GM12878 (cell line): ENCODE measurements around the gene SDS. TPM values are rescaled to one million over a fixed set of nuclear protein-coding genes. Genes with fewer than 3 reads are reported as not detected.
"Not testable (repeated sequence)": the region's sequence is repeated elsewhere in the genome, so short reads cannot be mapped to it uniquely, and the experiment has no call there.

ENCODE experiments used
- ATAC-seq: fragments of 200-7000 bp; cut with Tn5 transposase; 3 replicates; pipeline ENCODE4 v1.9.1; 2020; ENCODE audit warnings: mild to moderate bottlenecking, moderate library complexity
- BruUV-seq: library from RNA; stranded (reverse); fragments of 400-500 nt; replicated peaks from 2 replicates; lab custom pipeline; 2021; lab: Mats Ljungman, UMichigan
- CTCF ChIA-PET: fragments of 300-600 bp; sonication (Branson Sonifier 250); formaldehyde crosslinking; extraction: SDS; loops from one replicate; lab custom pipeline; 2021; ENCODE audit warnings: inconsistent platforms; lab: Yijun Ruan, JAX
- POLR2A ChIA-PET: fragments of 350-600 bp; formaldehyde crosslinking; extraction: SDS; loops from one replicate; lab custom pipeline; 2021; ENCODE audit warnings: inconsistent platforms; lab: Charles Lee
- RAD21 ChIA-PET: fragments of 300-600 bp; sonication (Branson Sonifier 250); formaldehyde crosslinking; loops from one replicate; lab custom pipeline; 2023; ENCODE audit warnings: antibody characterized with exemption; ENCODE audit not compliant: unreplicated experiment; lab: Charles Lee
- SMC1A ChIA-PET: fragments of 300-600 bp; sonication (Branson Sonifier 250); formaldehyde crosslinking; loops from one replicate; lab custom pipeline; 2023; ENCODE audit not compliant: unreplicated experiment, uncharacterized antibody; lab: Charles Lee
- DNase-seq: peaks from one replicate; pipeline ENCODE4 v3.0.0-alpha.2; 2011; ENCODE audit warnings: low read depth, low spot score
- FAIRE-seq: peaks from 3 replicates; lab custom pipeline; 2011; peaks lifted over from hg19 to GRCh38; lab: Jason Lieb, UNC
- H2AFZ ChIP-seq: 2 replicates; pipeline ENCODE4 v1.6.0; 2011; ENCODE audit warnings: low read depth, low read length, control low read depth; ENCODE audit not compliant: control insufficient read depth
- H3K27ac ChIP-seq: 2 replicates; pipeline ENCODE4 v1.5.1; 2011; ENCODE audit warnings: control low read depth; ENCODE audit not compliant: control insufficient read depth, insufficient read depth
- H3K27me3 ChIP-seq, 2 experiments: replicated peaks in 1 of 2; 2 replicates each; pipeline versions ENCODE4 v1.6.0 to v1.6.1; 2011; ENCODE audit warnings: low read length in 1 of 2; ENCODE audit not compliant: control insufficient read depth in 2 of 2, insufficient read depth in 2 of 2
- H3K36me3 ChIP-seq, 2 experiments: 2 replicates each; pipeline ENCODE4 v1.5.1; 2011; ENCODE audit warnings: low read length in 1 of 2; ENCODE audit not compliant: control insufficient read depth in 2 of 2, insufficient read depth in 2 of 2
- H3K4me1 ChIP-seq: 2 replicates; pipeline ENCODE4 v1.6.1; 2011; ENCODE audit warnings: mild to moderate bottlenecking, low read length, moderate library complexity, mixed read lengths; ENCODE audit not compliant: control insufficient read depth, insufficient read depth
- H3K4me2 ChIP-seq: 2 replicates; pipeline ENCODE4 v1.6.0; 2011; ENCODE audit warnings: control low read depth; ENCODE audit not compliant: control insufficient read depth, insufficient read depth
- H3K4me3 ChIP-seq: fragments of 200-600 bp; sonication (generic); 2 replicates; pipeline ENCODE4 v1.5.1; 2016
- H3K79me2 ChIP-seq: 2 replicates; pipeline ENCODE4 v1.6.0; 2011; ENCODE audit warnings: low read length; ENCODE audit not compliant: control insufficient read depth, insufficient read depth
- H3K9ac ChIP-seq: 2 replicates; pipeline ENCODE4 v1.8.0; 2011; ENCODE audit warnings: low read length, control low read depth, mixed read lengths; ENCODE audit not compliant: control insufficient read depth, insufficient read depth
- H3K9me3 ChIP-seq: replicated peaks from 3 replicates; pipeline ENCODE4 v1.5.1; 2011; ENCODE audit warnings: mild to moderate bottlenecking, low read length; ENCODE audit not compliant: control insufficient read depth, insufficient read depth
- H4K20me1 ChIP-seq: 2 replicates; pipeline ENCODE4 v1.6.0; 2011; ENCODE audit not compliant: control insufficient read depth, insufficient read depth
- CHD4 ChIP-seq: fragments of 200-600 bp; sonication (generic); IDR thresholded peaks from 2 replicates; pipeline ENCODE4 v1.6.1; 2016; ENCODE audit warnings: mild to moderate bottlenecking
- KAT2A ChIP-seq: conservative IDR thresholded peaks from 2 replicates; pipeline ENCODE4 v1.6.1; 2011; ENCODE audit warnings: low read depth, low read length; ENCODE audit not compliant: control insufficient read depth
- NR2F1 ChIP-seq: fragments of 450-650 bp; conservative IDR thresholded peaks from 2 replicates; pipeline ENCODE4 v1.6.1; 2017; ENCODE audit warnings: mild to moderate bottlenecking
- RUNX3 ChIP-seq: IDR thresholded peaks from 2 replicates; pipeline ENCODE4 v1.6.1; 2012; ENCODE audit warnings: low read length, inconsistent platforms
- SMAD1 ChIP-seq: fragments of 450-650 bp; IDR thresholded peaks from 2 replicates; pipeline ENCODE4 v1.6.1; 2018; ENCODE audit warnings: mild to moderate bottlenecking, low read depth; ENCODE audit not compliant: partially characterized antibody
- SMARCA5 ChIP-seq: fragments of 450-650 bp; IDR thresholded peaks from 2 replicates; pipeline ENCODE4 v1.6.1; 2017; ENCODE audit warnings: mild to moderate bottlenecking
- SPI1 ChIP-seq: IDR thresholded peaks from 2 replicates; pipeline ENCODE4 v1.6.1; 2011; ENCODE audit warnings: low read depth, mild to moderate bottlenecking, low read length, moderate library complexity, borderline replicate concordance; ENCODE audit not compliant: insufficient read depth
- ZNF274 ChIP-seq: IDR thresholded peaks from one replicate; pipeline ENCODE4 v1.8.0; 2011; ENCODE audit not compliant: insufficient read length, insufficient read depth
- WGBS: methylation state at CpG from one replicate; pipeline ENCODE4 v1.1.6; 2016; ENCODE audit warnings: low lambda C conversion rate; ENCODE audit not compliant: insufficient replicate concordance, insufficient coverage; ENCODE audit errors: missing lambda C conversion rate; 5-methylcytosine and 5-hydroxymethylcytosine counted together
- in situ Hi-C: fragments of 300-500 bp; cut with MboI; formaldehyde crosslinking; loops from 9 replicates; pipeline ENCODE4 v1.14.3; 2018; ENCODE audit warnings: mixed read lengths
- intact Hi-C: fragments of 100-400 bp; cut with micrococcal nuclease; formaldehyde crosslinking; loops from one replicate; pipeline ENCODE4 v1.14.2; 2022; ENCODE audit not compliant: unreplicated experiment
- polyA plus RNA-seq, 11 experiments: library from polyadenylated mRNA; depleted of rRNA in 4 of 11; unstranded in 6 of 11; stranded (reverse) in 5 of 11; fragments of >200 nt; fragmentation: Nextera tagmentation in 4 of 11; fragmentation: Illumina TruSeq in 1 of 11; extraction: Ambion mirVana in 4 of 11; extraction: Trizol in 1 of 11; gene quantifications; 1 replicate in 1 of 11; 2 replicates in 10 of 11; pipeline versions ENCODE4 v1.2.1 to v1.2.3, GENCODE V29; 2011 to 2016; ENCODE audit warnings: inconsistent platforms in 2 of 11, missing spikeins in 2 of 11, low read depth in 1 of 11
- total RNA-seq, 4 experiments: library from RNA; depleted of rRNA in 3 of 4; stranded (reverse); fragments of >200 nt in 3 of 4; fragmentation: Illumina TruSeq in 1 of 4; extraction: Trizol in 1 of 4; gene quantifications; 2 replicates each; pipeline versions ENCODE4 v1.2.1 to v1.2.3, GENCODE V29; 2013 to 2021
- TF ChIP-seq, protein P1 (sequence below): IDR thresholded peaks from 2 replicates; pipeline ENCODE4 v1.6.1; 2011; ENCODE audit warnings: low read depth, low read length, improper control_type of control experiment, borderline replicate concordance
- TF ChIP-seq, protein P2 (sequence below): fragments of 450-650 bp; IDR thresholded peaks from 2 replicates; pipeline ENCODE4 v1.6.1; 2017; ENCODE audit warnings: low read depth, mild to moderate bottlenecking, moderate library complexity
- TF ChIP-seq, protein P3 (sequence below): fragments of 450-650 bp; IDR thresholded peaks from 2 replicates; pipeline ENCODE4 v1.6.1; 2017; ENCODE audit warnings: mild to moderate bottlenecking
- TF ChIP-seq, protein P4 (sequence below): fragments of 450-650 bp; formaldehyde crosslinking; IDR thresholded peaks from 2 replicates; pipeline ENCODE4 v1.5.0; 2022; ENCODE audit warnings: mild to moderate bottlenecking, missing genetic modification characterization
- TF ChIP-seq, protein P5 (sequence below): IDR thresholded peaks from 2 replicates; pipeline ENCODE4 v1.6.1; 2011; ENCODE audit warnings: mild to moderate bottlenecking, low read depth, low read length, moderate library complexity; ENCODE audit not compliant: insufficient replicate concordance

SDS gene
- total and polyA plus RNA-seq, 10 of the 15 experiments (the other 5 are each of a cell fraction or from before 2014, with no cell fraction given) = 0.18 TPM; not detected in 9

DNA sequence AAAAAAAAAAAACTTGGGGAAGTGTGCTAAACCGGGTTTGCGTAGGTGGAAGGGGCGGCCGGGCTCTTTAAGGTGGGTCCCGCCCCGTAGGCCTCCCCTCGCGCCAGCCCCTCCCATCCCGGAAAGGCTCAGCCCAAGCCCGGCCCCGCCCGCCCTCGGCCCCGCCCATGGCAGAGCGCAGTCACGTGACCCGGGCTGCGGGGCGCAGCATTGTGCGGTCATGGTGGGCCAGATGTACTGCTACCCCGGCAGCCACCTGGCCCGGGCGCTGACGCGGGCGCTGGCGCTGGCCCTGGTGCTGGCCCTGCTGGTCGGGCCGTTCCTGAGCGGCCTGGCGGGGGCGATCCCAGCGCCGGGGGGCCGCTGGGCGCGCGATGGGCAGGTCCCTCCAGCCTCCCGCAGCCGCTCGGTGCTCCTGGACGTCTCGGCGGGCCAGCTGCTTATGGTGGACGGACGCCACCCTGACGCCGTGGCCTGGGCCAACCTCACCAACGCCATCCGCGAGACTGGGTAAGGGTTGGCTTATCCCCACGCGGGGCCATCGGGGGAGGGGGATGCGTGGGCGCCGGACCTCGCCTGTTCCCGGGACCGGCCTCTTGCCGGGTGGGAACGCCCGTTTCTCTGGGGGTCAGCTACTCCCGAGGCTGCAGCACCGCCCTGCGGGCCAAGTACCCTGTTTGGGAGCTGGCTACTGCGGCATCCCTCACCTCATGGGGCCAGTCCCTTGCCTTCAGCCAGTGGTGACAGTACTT, 45.1 kb downstream of the SDS start, which contains the start of gene PLBD2 (continued):
- TF ChIP-seq, protein P1, sequence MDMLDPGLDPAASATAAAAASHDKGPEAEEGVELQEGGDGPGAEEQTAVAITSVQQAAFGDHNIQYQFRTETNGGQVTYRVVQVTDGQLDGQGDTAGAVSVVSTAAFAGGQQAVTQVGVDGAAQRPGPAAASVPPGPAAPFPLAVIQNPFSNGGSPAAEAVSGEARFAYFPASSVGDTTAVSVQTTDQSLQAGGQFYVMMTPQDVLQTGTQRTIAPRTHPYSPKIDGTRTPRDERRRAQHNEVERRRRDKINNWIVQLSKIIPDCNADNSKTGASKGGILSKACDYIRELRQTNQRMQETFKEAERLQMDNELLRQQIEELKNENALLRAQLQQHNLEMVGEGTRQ = peak; percentile 67
- TF ChIP-seq CHD4 = no peak
- peak; percentile 53 for TF ChIP-seq RUNX3
- TF ChIP-seq, protein P2, sequence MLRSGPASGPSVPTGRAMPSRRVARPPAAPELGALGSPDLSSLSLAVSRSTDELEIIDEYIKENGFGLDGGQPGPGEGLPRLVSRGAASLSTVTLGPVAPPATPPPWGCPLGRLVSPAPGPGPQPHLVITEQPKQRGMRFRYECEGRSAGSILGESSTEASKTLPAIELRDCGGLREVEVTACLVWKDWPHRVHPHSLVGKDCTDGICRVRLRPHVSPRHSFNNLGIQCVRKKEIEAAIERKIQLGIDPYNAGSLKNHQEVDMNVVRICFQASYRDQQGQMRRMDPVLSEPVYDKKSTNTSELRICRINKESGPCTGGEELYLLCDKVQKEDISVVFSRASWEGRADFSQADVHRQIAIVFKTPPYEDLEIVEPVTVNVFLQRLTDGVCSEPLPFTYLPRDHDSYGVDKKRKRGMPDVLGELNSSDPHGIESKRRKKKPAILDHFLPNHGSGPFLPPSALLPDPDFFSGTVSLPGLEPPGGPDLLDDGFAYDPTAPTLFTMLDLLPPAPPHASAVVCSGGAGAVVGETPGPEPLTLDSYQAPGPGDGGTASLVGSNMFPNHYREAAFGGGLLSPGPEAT = no peak
- TF ChIP-seq, protein P3, sequence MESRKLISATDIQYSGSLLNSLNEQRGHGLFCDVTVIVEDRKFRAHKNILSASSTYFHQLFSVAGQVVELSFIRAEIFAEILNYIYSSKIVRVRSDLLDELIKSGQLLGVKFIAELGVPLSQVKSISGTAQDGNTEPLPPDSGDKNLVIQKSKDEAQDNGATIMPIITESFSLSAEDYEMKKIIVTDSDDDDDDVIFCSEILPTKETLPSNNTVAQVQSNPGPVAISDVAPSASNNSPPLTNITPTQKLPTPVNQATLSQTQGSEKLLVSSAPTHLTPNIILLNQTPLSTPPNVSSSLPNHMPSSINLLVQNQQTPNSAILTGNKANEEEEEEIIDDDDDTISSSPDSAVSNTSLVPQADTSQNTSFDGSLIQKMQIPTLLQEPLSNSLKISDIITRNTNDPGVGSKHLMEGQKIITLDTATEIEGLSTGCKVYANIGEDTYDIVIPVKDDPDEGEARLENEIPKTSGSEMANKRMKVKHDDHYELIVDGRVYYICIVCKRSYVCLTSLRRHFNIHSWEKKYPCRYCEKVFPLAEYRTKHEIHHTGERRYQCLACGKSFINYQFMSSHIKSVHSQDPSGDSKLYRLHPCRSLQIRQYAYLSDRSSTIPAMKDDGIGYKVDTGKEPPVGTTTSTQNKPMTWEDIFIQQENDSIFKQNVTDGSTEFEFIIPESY = no peak
- peak; percentile 27; the same call in 1 of the 2 replicates for TF ChIP-seq SPI1
- TF ChIP-seq, protein P4, sequence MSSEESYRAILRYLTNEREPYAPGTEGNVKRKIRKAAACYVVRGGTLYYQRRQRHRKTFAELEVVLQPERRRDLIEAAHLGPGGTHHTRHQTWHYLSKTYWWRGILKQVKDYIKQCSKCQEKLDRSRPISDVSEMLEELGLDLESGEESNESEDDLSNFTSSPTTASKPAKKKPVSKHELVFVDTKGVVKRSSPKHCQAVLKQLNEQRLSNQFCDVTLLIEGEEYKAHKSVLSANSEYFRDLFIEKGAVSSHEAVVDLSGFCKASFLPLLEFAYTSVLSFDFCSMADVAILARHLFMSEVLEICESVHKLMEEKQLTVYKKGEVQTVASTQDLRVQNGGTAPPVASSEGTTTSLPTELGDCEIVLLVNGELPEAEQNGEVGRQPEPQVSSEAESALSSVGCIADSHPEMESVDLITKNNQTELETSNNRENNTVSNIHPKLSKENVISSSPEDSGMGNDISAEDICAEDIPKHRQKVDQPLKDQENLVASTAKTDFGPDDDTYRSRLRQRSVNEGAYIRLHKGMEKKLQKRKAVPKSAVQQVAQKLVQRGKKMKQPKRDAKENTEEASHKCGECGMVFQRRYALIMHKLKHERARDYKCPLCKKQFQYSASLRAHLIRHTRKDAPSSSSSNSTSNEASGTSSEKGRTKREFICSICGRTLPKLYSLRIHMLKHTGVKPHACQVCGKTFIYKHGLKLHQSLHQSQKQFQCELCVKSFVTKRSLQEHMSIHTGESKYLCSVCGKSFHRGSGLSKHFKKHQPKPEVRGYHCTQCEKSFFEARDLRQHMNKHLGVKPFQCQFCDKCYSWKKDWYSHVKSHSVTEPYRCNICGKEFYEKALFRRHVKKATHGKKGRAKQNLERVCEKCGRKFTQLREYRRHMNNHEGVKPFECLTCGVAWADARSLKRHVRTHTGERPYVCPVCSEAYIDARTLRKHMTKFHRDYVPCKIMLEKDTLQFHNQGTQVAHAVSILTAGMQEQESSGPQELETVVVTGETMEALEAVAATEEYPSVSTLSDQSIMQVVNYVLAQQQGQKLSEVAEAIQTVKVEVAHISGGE (CRISPR knock-in tag) = 0 out of 2 replicates have a peak, but pooled peaks have one; percentile 38
- TF ChIP-seq SMAD1 = no peak
- no peak for TF ChIP-seq ZNF274
- no peak for TF ChIP-seq KAT2A
- TF ChIP-seq SMARCA5 = no peak
- TF ChIP-seq NR2F1 = no peak
- TF ChIP-seq, protein P5, sequence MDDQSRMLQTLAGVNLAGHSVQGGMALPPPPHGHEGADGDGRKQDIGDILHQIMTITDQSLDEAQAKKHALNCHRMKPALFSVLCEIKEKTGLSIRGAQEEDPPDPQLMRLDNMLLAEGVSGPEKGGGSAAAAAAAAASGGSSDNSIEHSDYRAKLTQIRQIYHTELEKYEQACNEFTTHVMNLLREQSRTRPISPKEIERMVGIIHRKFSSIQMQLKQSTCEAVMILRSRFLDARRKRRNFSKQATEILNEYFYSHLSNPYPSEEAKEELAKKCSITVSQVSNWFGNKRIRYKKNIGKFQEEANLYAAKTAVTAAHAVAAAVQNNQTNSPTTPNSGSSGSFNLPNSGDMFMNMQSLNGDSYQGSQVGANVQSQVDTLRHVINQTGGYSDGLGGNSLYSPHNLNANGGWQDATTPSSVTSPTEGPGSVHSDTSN = no peak

DNA sequence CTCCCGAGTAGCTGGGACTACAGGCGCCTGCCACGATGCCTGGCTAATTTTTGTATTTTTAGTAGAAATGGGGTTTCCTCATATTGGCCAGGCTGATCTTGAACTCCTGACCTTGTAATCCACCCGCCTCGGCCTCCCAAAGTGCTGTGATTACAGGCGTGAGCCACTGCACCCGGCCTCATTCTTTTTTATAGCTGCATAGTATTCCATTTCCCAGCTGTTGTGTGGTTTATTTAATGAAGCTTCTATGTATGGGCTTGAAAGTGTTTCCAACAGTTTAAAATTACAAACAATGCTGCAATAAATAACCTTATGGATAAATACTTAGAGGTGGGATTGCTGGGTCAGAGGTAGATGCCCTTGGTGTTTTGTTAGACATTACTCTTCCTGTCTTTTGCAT, 49.5 kb downstream of the SDS start:
- H3K27me3 ChIP-seq, H2AFZ ChIP-seq, in situ Hi-C loops, H3K36me3 ChIP-seq, H3K4me2 ChIP-seq, intact Hi-C loops, H3K79me2 ChIP-seq, H3K9me3 ChIP-seq, H4K20me1 ChIP-seq, ATAC-seq, H3K4me1 ChIP-seq, RAD21 ChIA-PET, H3K9ac ChIP-seq, FAIRE-seq, CTCF ChIA-PET, H3K27ac ChIP-seq, H3K4me3 ChIP-seq, BruUV-seq, DNase-seq: not testable (repeated sequence)
- POLR2A ChIA-PET = interaction anchor here (0.5 to 0.8 kb wide), 3 partner anchors 9 to 96 kb away, joined by 3 to 4 read pairs (median 4); no protein-coding TSS in a partner anchor
- SMC1A ChIA-PET = interaction anchor here (1.5 kb wide), 1 partner anchor 19 kb away, joined by 3 read pairs; the partner anchor contains the start of gene SLC8B1
- WGBS = 68% methylated on average over 7 of the region's 7 CpGs
